ENCODE measurements around the gene ARHGEF28. TPM values are rescaled to one million over a fixed set of nuclear protein-coding genes. Genes with fewer than 3 reads are reported as not detected.
A peak's percentile ranks its signal among the peaks of the same experiment; 100 is the strongest.

ARHGEF28 gene, protein sequence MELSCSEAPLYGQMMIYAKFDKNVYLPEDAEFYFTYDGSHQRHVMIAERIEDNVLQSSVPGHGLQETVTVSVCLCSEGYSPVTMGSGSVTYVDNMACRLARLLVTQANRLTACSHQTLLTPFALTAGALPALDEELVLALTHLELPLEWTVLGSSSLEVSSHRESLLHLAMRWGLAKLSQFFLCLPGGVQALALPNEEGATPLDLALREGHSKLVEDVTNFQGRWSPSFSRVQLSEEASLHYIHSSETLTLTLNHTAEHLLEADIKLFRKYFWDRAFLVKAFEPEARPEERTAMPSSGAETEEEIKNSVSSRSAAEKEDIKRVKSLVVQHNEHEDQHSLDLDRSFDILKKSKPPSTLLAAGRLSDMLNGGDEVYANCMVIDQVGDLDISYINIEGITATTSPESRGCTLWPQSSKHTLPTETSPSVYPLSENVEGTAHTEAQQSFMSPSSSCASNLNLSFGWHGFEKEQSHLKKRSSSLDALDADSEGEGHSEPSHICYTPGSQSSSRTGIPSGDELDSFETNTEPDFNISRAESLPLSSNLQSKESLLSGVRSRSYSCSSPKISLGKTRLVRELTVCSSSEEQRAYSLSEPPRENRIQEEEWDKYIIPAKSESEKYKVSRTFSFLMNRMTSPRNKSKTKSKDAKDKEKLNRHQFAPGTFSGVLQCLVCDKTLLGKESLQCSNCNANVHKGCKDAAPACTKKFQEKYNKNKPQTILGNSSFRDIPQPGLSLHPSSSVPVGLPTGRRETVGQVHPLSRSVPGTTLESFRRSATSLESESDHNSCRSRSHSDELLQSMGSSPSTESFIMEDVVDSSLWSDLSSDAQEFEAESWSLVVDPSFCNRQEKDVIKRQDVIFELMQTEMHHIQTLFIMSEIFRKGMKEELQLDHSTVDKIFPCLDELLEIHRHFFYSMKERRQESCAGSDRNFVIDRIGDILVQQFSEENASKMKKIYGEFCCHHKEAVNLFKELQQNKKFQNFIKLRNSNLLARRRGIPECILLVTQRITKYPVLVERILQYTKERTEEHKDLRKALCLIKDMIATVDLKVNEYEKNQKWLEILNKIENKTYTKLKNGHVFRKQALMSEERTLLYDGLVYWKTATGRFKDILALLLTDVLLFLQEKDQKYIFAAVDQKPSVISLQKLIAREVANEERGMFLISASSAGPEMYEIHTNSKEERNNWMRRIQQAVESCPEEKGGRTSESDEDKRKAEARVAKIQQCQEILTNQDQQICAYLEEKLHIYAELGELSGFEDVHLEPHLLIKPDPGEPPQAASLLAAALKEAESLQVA (N-terminal part only)
- total RNA-seq (10.3 and 34.3 TPM in 2 replicates), polyA plus RNA-seq (2.3 and 3.5 TPM in 2 replicates), polyA minus RNA-seq (ENCODE audit: low replicate concordance) (4.9 and 11.8 TPM in 2 replicates)
- polyA plus RNA-seq (2012) = 4.7 and 6.7 TPM in 2 replicates

DNA sequence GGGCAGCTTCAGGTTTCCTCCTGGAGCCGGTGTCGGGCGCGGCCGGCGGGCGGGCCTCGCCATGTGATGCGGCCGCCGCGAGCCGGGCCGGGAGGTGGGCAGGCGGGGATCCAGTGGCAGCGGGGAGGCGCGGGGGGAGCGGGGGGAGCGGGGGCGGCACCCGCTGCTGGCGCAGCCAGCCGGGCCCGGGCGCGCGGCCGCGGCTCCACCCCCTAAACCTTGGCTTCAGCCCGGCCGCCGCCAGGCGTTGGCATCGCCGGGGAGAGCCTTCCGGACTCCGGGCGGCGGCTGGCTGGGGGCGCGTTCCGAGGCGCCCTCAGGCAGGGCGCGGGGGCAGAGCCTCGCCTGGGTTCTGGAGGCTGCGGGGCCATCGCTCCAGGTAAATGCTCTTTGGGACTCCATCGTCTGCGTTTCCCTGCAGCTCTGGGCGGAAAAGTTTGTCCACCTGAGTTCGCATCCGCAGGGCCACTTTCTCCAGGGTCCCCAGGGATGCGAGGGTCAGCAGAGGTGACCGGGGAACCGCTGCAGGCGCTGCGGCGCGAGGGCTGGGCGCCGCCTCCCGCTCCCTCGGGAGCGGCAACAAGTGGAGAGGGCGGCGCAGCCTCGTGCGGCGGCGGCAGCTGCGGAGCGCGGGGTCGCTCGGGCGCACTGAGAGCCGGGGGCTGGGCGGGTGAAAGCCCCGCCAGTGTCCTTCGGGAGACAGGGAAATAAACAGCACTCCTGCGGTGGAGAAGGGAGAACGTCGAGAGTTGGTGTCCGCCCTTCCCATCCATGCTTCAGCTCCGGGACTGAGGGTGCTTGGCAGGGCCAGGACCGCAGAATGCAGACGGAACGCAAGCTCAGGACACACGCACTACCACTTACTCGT, at the start of gene ARHGEF28:
TSS of gene ARHGEF28 (plus strand) at position 253 of the 868 bp plus-strand sequence. CDS start 58,656 bp downstream, outside the sequence.
- peak within 1 kb of the TSS; percentile 88 for H3K4me2 ChIP-seq (ENCODE audit: extremely low read depth, insufficient read depth, low read length)
- H3K36me3 ChIP-seq (ENCODE audit: control insufficient read depth, insufficient read depth, low read length) = no peaks in the 10 kb centered on the region
- H3K27ac ChIP-seq (ENCODE audit: insufficient read depth, low read length) = peak within 1 kb of the TSS; percentile 46
- DNase-seq (ENCODE audit: low read depth in 2 of 2) = peak; percentile 46 to 58
- no peaks in the 10 kb centered on the region for H3K4me1 ChIP-seq (ENCODE audit: control insufficient read depth, extremely low read depth, insufficient read depth, low read length)
- no peaks in the 10 kb centered on the region for H3K27me3 ChIP-seq (ENCODE audit: control insufficient read depth, insufficient read depth, low read length)
- no peaks in the 10 kb centered on the region for H3K9me3 ChIP-seq (ENCODE audit: control insufficient read depth, insufficient read depth, low read depth, low read length)
- H3K9ac ChIP-seq (ENCODE audit: insufficient read depth, low read length) = peak within 1 kb of the TSS; percentile 74
- H3K79me2 ChIP-seq (ENCODE audit: control insufficient read depth, insufficient read depth, low read length) = peaks cover 19% of the 10 kb centered on the region
- peak within 1 kb of the TSS; percentile 92 for H2AFZ ChIP-seq (ENCODE audit: low read length)
- H3K4me3 ChIP-seq (replicated peaks in 1 of 4; ENCODE audit: control extremely low read depth in 1 of 4, insufficient read depth in 1 of 4, low read depth in 3 of 4, low read length in 4 of 4) = peak within 1 kb of the TSS; percentile 71 to 89 (median 84)
- H4K20me1 ChIP-seq (ENCODE audit: control insufficient read depth, extremely low read depth, insufficient read depth, low read length) = no peaks in the 10 kb centered on the region
- TF ChIP-seq, protein P1, sequence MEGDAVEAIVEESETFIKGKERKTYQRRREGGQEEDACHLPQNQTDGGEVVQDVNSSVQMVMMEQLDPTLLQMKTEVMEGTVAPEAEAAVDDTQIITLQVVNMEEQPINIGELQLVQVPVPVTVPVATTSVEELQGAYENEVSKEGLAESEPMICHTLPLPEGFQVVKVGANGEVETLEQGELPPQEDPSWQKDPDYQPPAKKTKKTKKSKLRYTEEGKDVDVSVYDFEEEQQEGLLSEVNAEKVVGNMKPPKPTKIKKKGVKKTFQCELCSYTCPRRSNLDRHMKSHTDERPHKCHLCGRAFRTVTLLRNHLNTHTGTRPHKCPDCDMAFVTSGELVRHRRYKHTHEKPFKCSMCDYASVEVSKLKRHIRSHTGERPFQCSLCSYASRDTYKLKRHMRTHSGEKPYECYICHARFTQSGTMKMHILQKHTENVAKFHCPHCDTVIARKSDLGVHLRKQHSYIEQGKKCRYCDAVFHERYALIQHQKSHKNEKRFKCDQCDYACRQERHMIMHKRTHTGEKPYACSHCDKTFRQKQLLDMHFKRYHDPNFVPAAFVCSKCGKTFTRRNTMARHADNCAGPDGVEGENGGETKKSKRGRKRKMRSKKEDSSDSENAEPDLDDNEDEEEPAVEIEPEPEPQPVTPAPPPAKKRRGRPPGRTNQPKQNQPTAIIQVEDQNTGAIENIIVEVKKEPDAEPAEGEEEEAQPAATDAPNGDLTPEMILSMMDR (conservative IDR thresholded peaks at IDR 0.05 in 1 of 2, IDR thresholded peaks at IDR 0.05 in 1 of 2; ENCODE audit: low read depth in 1 of 2, low read length in 2 of 2) = no peak
- no peak for TF ChIP-seq EZH2 (IDR thresholded peaks at IDR 0.05; ENCODE audit: low read length, missing control alignments)

DNA sequence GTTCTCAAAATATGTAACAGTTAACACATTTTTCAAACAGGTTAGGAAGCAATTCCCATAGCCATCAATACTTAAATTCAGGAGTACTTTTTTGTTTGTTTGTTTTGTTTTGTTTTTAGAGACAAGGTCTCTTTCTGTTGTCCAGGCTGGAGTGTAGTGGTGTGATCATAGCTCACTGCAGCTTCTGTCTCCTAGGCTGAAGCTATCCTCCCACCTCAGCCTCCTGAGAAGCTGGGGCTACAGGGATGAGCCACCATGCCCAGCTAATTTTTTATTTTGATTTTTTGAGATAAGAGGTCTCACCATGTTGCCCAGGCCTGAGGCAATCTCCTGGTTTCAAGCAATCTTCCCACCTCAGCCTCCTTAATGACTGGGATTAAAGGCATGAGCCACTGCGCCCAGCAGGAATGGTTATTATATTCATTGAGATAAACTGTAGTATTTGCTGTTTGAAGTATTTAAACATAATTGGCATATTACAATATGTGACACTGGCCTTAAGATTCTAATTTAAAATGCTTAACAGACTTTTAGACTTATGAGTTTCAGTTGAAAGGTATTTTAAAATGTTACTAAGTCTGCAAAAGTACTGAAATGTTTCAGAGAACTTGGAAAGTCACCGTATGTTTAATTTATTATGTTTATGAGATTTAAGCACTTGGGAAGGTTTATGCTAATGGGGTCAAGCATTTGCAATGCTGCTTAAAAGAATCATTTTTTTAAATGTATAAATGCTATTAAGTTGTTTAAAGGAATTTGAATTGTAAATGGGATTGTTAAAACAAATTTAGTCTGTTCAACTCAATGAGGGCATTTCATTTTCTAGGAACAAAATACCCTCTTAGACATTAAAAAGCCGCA, 43.5 kb upstream of the ARHGEF28 start:
- peaks cover 2% of the 10 kb centered on the region for H3K36me3 ChIP-seq (ENCODE audit: control insufficient read depth, insufficient read depth, low read length)
- no peaks in the 10 kb centered on the region for H3K79me2 ChIP-seq (ENCODE audit: control insufficient read depth, insufficient read depth, low read length)
- no peaks in the 10 kb centered on the region for H4K20me1 ChIP-seq (ENCODE audit: control insufficient read depth, extremely low read depth, insufficient read depth, low read length)
- H2AFZ ChIP-seq (ENCODE audit: low read length) = no peak overlapping the region
- no peaks in the 10 kb centered on the region for H3K27me3 ChIP-seq (ENCODE audit: control insufficient read depth, insufficient read depth, low read length)
- H3K4me1 ChIP-seq (ENCODE audit: control insufficient read depth, extremely low read depth, insufficient read depth, low read length) = no peaks in the 10 kb centered on the region
- H3K4me3 ChIP-seq (replicated peaks in 1 of 4; ENCODE audit: control extremely low read depth in 1 of 4, insufficient read depth in 1 of 4, low read depth in 3 of 4, low read length in 4 of 4) = no peak overlapping the region
- no peak overlapping the region for H3K27ac ChIP-seq (ENCODE audit: insufficient read depth, low read length)
- TF ChIP-seq EZH2 (IDR thresholded peaks at IDR 0.05; ENCODE audit: low read length, missing control alignments) = no peak
- TF ChIP-seq, protein P1 (conservative IDR thresholded peaks at IDR 0.05 in 1 of 2, IDR thresholded peaks at IDR 0.05 in 1 of 2; ENCODE audit: low read depth in 1 of 2, low read length in 2 of 2) = no peak
- no peaks in the 10 kb centered on the region for H3K9me3 ChIP-seq (ENCODE audit: control insufficient read depth, insufficient read depth, low read depth, low read length)
- no peak for DNase-seq (ENCODE audit: low read depth in 2 of 2)
- no peak overlapping the region for H3K9ac ChIP-seq (ENCODE audit: insufficient read depth, low read length)
- no peak overlapping the region for H3K4me2 ChIP-seq (ENCODE audit: extremely low read depth, insufficient read depth, low read length)

All from fibroblast of lung (primary cell).